Astrocyte (in vitro differentiated cells and primary cell): ENCODE measurements around the gene ITGA8. TPM values are rescaled to one million over a fixed set of nuclear protein-coding genes. Genes with fewer than 3 reads are reported as not detected.

Experiments used
- DNase-seq: peaks from one replicate; pipeline ENCODE4 v3.0.0-alpha.2; 2010; ENCODE audit warnings: low read depth
- FAIRE-seq: peaks from 2 replicates; lab custom pipeline; 2011; peaks lifted over from hg19 to GRCh38; lab: Jason Lieb, UNC
- H2AFZ ChIP-seq: 2 replicates; pipeline ENCODE4 v1.6.0; 2012; ENCODE audit warnings: low read depth, low read length, inconsistent platforms
- H3K27ac ChIP-seq: 2 replicates; pipeline ENCODE4 v1.5.1; 2011; ENCODE audit warnings: low read depth, low read length, inconsistent platforms
- H3K27me3 ChIP-seq: 2 replicates; pipeline ENCODE4 v1.6.0; 2011; ENCODE audit warnings: low read length, inconsistent platforms; ENCODE audit not compliant: insufficient read depth
- H3K36me3 ChIP-seq: 2 replicates; pipeline ENCODE4 v1.5.1; 2011; ENCODE audit warnings: low read length, inconsistent platforms; ENCODE audit not compliant: insufficient read depth
- H3K4me1 ChIP-seq: 2 replicates; pipeline ENCODE4 v1.5.1; 2011; ENCODE audit warnings: low read length, inconsistent platforms; ENCODE audit not compliant: insufficient read depth
- H3K4me2 ChIP-seq: 2 replicates; pipeline ENCODE4 v1.6.0; 2012; ENCODE audit warnings: low read length, inconsistent platforms
- H3K4me3 ChIP-seq: 2 replicates; pipeline ENCODE4 v1.5.1; 2011; ENCODE audit warnings: low read depth, mild to moderate bottlenecking, low read length, inconsistent platforms; ENCODE audit not compliant: insufficient read depth
- H3K79me2 ChIP-seq: 2 replicates; pipeline ENCODE4 v1.6.0; 2012; ENCODE audit warnings: mild to moderate bottlenecking, low read length, inconsistent platforms; ENCODE audit not compliant: insufficient read depth
- H3K9ac ChIP-seq: 2 replicates; pipeline ENCODE4 v1.6.0; 2012; ENCODE audit warnings: mild to moderate bottlenecking, low read length, inconsistent platforms
- H3K9me3 ChIP-seq: 2 replicates; pipeline ENCODE4 v1.5.1; 2012; ENCODE audit warnings: low read depth, mild to moderate bottlenecking, low read length, inconsistent platforms; ENCODE audit not compliant: insufficient read depth
- H4K20me1 ChIP-seq: 2 replicates; pipeline ENCODE4 v1.6.0; 2012; ENCODE audit warnings: low read length, inconsistent platforms; ENCODE audit not compliant: insufficient read depth
- H3K27ac Mint-ChIP-seq: one replicate; pipeline ENCODE4 v1.8.0; 2021; ENCODE audit warnings: mild to moderate bottlenecking, mixed read lengths; ENCODE audit not compliant: unreplicated experiment
- H3K27me3 Mint-ChIP-seq: one replicate; pipeline ENCODE4 v1.8.0; 2021; ENCODE audit warnings: low read depth, mixed read lengths; ENCODE audit not compliant: unreplicated experiment
- H3K36me3 Mint-ChIP-seq: one replicate; pipeline ENCODE4 v1.8.0; 2021; ENCODE audit warnings: low read depth, mixed read lengths; ENCODE audit not compliant: unreplicated experiment
- H3K4me1 Mint-ChIP-seq: one replicate; pipeline ENCODE4 v1.8.0; 2021; ENCODE audit warnings: low read depth, mixed read lengths; ENCODE audit not compliant: unreplicated experiment
- H3K4me3 Mint-ChIP-seq: one replicate; pipeline ENCODE4 v1.8.0; 2021; ENCODE audit warnings: mild to moderate bottlenecking, moderate library complexity, mixed read lengths; ENCODE audit not compliant: unreplicated experiment
- H3K9me3 Mint-ChIP-seq: one replicate; pipeline ENCODE4 v1.8.0; 2021; ENCODE audit warnings: mild to moderate bottlenecking, mixed read lengths; ENCODE audit not compliant: unreplicated experiment
- EZH2 ChIP-seq: IDR thresholded peaks from 2 replicates; pipeline ENCODE4 v1.6.1; 2012; ENCODE audit warnings: mild to moderate bottlenecking, low read length, inconsistent platforms; ENCODE audit not compliant: insufficient read depth
- total RNA-seq: library from RNA; stranded (reverse); gene quantifications from 2 replicates; pipeline ENCODE4 v1.2.1, GENCODE V29; 2021
- TF ChIP-seq, protein P1 (sequence below): IDR thresholded peaks from 2 replicates; pipeline ENCODE4 v1.5.1; 2011; ENCODE audit warnings: low read depth, mild to moderate bottlenecking, inconsistent platforms, low read length, moderate library complexity; ENCODE audit not compliant: insufficient read depth

The ITGA8 gene
- total RNA-seq, 1 donor from 2014 or later, result not detected

GRCh38 chr10:15469111-15469510 lies 250.6 kb downstream of the ITGA8 start:
- Mint-ChIP-seq H3K9me3 (peaks cover 6% of the 10 kb centered on the region), H3K27me3 (peaks cover 38% of the 10 kb centered on the region), H3K36me3 (no peaks in the 10 kb centered on the region), H3K4me3 (no peak overlapping the region), H3K4me1 (no peaks in the 10 kb centered on the region), H3K27ac (no peak overlapping the region)
- no peaks in the 10 kb centered on the region for H3K79me2 ChIP-seq
- no peaks in the 10 kb centered on the region for H3K27me3 ChIP-seq
- H3K4me2 ChIP-seq, result no peak overlapping the region
- peaks cover 5% of the 10 kb centered on the region for H3K4me1 ChIP-seq
- no peak for FAIRE-seq
- no peak for DNase-seq
- H4K20me1 ChIP-seq, result no peaks in the 10 kb centered on the region
- no peak overlapping the region for H3K27ac ChIP-seq
- TF ChIP-seq, protein P1, sequence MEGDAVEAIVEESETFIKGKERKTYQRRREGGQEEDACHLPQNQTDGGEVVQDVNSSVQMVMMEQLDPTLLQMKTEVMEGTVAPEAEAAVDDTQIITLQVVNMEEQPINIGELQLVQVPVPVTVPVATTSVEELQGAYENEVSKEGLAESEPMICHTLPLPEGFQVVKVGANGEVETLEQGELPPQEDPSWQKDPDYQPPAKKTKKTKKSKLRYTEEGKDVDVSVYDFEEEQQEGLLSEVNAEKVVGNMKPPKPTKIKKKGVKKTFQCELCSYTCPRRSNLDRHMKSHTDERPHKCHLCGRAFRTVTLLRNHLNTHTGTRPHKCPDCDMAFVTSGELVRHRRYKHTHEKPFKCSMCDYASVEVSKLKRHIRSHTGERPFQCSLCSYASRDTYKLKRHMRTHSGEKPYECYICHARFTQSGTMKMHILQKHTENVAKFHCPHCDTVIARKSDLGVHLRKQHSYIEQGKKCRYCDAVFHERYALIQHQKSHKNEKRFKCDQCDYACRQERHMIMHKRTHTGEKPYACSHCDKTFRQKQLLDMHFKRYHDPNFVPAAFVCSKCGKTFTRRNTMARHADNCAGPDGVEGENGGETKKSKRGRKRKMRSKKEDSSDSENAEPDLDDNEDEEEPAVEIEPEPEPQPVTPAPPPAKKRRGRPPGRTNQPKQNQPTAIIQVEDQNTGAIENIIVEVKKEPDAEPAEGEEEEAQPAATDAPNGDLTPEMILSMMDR, result no peak
- TF ChIP-seq EZH2, result no peak
- no peak overlapping the region for H3K9ac ChIP-seq
- no peak overlapping the region for H3K4me3 ChIP-seq
- H2AFZ ChIP-seq, result no peak overlapping the region
- no peaks in the 10 kb centered on the region for H3K9me3 ChIP-seq
- H3K36me3 ChIP-seq, result no peaks in the 10 kb centered on the region

- no peak overlapping the region for H3K27ac Mint-ChIP-seq
- Histone ChIP-seq H2AFZ (no peak overlapping the region), H3K9ac (no peak overlapping the region), H3K27me3 (no peaks in the 10 kb centered on the region), H3K79me2 (no peaks in the 10 kb centered on the region), H3K4me2 (no peak overlapping the region), H3K4me1 (peaks cover 12% of the 10 kb centered on the region), H3K27ac (no peak overlapping the region), H3K4me3 (no peak overlapping the region), H3K9me3 (no peaks in the 10 kb centered on the region), H4K20me1 (no peaks in the 10 kb centered on the region), H3K36me3 (no peaks in the 10 kb centered on the region)
- FAIRE-seq (no peak), DNase-seq (no peak)
- peaks cover 17% of the 10 kb centered on the region for H3K27me3 Mint-ChIP-seq
- H3K4me3 Mint-ChIP-seq, result no peak overlapping the region
- H3K9me3 Mint-ChIP-seq, result peaks cover 3% of the 10 kb centered on the region
- H3K4me1 Mint-ChIP-seq, result peaks cover 5% of the 10 kb centered on the region
- TF ChIP-seq, protein P1, result no peak
- TF ChIP-seq EZH2, result no peak
- no peaks in the 10 kb centered on the region for H3K36me3 Mint-ChIP-seq
Observed at GRCh38 chr10:15464381-15464780, 255.3 kb downstream of the ITGA8 start.

Other genes with a start within 250 kb of the ITGA8 start
- 28.4 and 29.6 TPM in 2 replicates for gene MINDY3, start 140.6 kb upstream of the ITGA8 start, total RNA-seq